HEK293 (cell line): ENCODE measurements around the gene GDI2.

ENCODE experiments used
- CTCF ChIA-PET: fragments of 350-600 bp; formaldehyde crosslinking; extraction: SDS; loops from one replicate; lab custom pipeline; 2021; ENCODE audit warnings: antibody characterized with exemption; lab: Yijun Ruan, JAX
- POLR2A ChIA-PET: fragments of 300-600 bp; formaldehyde crosslinking; extraction: SDS; loops from one replicate; lab custom pipeline; 2020; ENCODE audit warnings: antibody characterized with exemption, inconsistent platforms; lab: Yijun Ruan, JAX
- H3K27ac ChIP-seq: fragments of 200-500 bp; sonication (Bioruptor generic); 2 replicates; pipeline ENCODE4 v1.5.1; 2014; ENCODE audit warnings: low read depth, low read length, control low read depth, inconsistent platforms; ENCODE audit errors: extremely low read depth
- H3K36me3 ChIP-seq, 2 experiments: fragments of 200-500 bp in 1 of 2; sonication (Bioruptor generic) in 1 of 2; 1 replicate in 1 of 2; 2 replicates in 1 of 2; pipeline ENCODE4 v1.5.1; 2014 to 2017; ENCODE audit warnings: inconsistent platforms in 2 of 2, low read length in 2 of 2; ENCODE audit not compliant: control insufficient read depth in 2 of 2, insufficient read depth in 1 of 2
- H3K4me1 ChIP-seq: fragments of 200-500 bp; sonication (Bioruptor generic); 2 replicates; pipeline ENCODE4 v1.5.1; 2014; ENCODE audit warnings: mild to moderate bottlenecking, low read length, inconsistent platforms; ENCODE audit not compliant: control insufficient read depth, insufficient read depth
- H3K4me3 ChIP-seq: 2 replicates; pipeline ENCODE4 v1.5.1; 2011; ENCODE audit warnings: low read depth, mild to moderate bottlenecking, control low read depth, low read length, moderate library complexity
- H3K9me3 ChIP-seq: fragments of 200-500 bp; sonication (Bioruptor generic); 2 replicates; pipeline ENCODE4 v1.5.1; 2014; ENCODE audit warnings: low read depth, low read length, inconsistent platforms; ENCODE audit not compliant: control insufficient read depth, insufficient read depth
- BCL11A ChIP-seq: fragments of 450-650 bp; formaldehyde crosslinking; IDR thresholded peaks from 2 replicates; pipeline ENCODE4 v1.5.1; 2016; ENCODE audit warnings: low read depth, missing biosample characterization, missing genetic modification characterization
- EGR2 ChIP-seq: fragments of 450-650 bp; formaldehyde crosslinking; IDR thresholded peaks from 2 replicates; pipeline ENCODE4 v1.5.1; 2016; ENCODE audit warnings: low read depth, missing biosample characterization, missing genetic modification characterization
- HOXC10 ChIP-seq: sonication (generic); formaldehyde crosslinking; IDR thresholded peaks from 2 replicates; pipeline ENCODE4 v1.8.1; 2023; ENCODE audit warnings: mild to moderate bottlenecking, missing genetic modification reagents
- OSR2 ChIP-seq: fragments of 450-650 bp; formaldehyde crosslinking; IDR thresholded peaks from 2 replicates; pipeline ENCODE4 v1.5.1; 2016; ENCODE audit warnings: missing biosample characterization, missing genetic modification characterization
- OVOL3 ChIP-seq: fragments of 450-650 bp; formaldehyde crosslinking; IDR thresholded peaks from 2 replicates; pipeline ENCODE4 v1.5.1; 2016; ENCODE audit warnings: missing biosample characterization, missing genetic modification characterization
- PATZ1 ChIP-seq: fragments of 450-650 bp; formaldehyde crosslinking; IDR thresholded peaks from 2 replicates; pipeline ENCODE4 v1.5.1; 2016; ENCODE audit warnings: missing biosample characterization, missing genetic modification characterization
- RBAK ChIP-seq: fragments of 450-650 bp; formaldehyde crosslinking; IDR thresholded peaks from 2 replicates; pipeline ENCODE4 v1.5.1; 2016; ENCODE audit warnings: missing biosample characterization, missing genetic modification characterization
- YY2 ChIP-seq: fragments of 450-650 bp; formaldehyde crosslinking; IDR thresholded peaks from 2 replicates; pipeline ENCODE4 v1.5.1; 2016; ENCODE audit warnings: missing biosample characterization, missing genetic modification characterization
- ZBTB20 ChIP-seq: fragments of 450-650 bp; formaldehyde crosslinking; IDR thresholded peaks from 2 replicates; pipeline ENCODE4 v1.5.1; 2016; ENCODE audit warnings: missing biosample characterization, missing genetic modification characterization
- ZFHX2 ChIP-seq: fragments of 450-650 bp; formaldehyde crosslinking; conservative IDR thresholded peaks from 2 replicates; pipeline ENCODE4 v1.5.1; 2016; ENCODE audit warnings: missing biosample characterization, missing genetic modification characterization
- ZFP3 ChIP-seq: fragments of 450-650 bp; formaldehyde crosslinking; IDR thresholded peaks from 2 replicates; pipeline ENCODE4 v1.5.1; 2016; ENCODE audit warnings: low read depth, missing biosample characterization, missing genetic modification characterization
- ZNF175 ChIP-seq: fragments of 450-650 bp; formaldehyde crosslinking; IDR thresholded peaks from 2 replicates; pipeline ENCODE4 v1.5.1; 2016; ENCODE audit warnings: missing biosample characterization, missing genetic modification characterization
- ZNF2 ChIP-seq: fragments of 450-650 bp; formaldehyde crosslinking; IDR thresholded peaks from 2 replicates; pipeline ENCODE4 v1.5.1; 2016; ENCODE audit warnings: missing biosample characterization, missing genetic modification characterization
- ZNF214 ChIP-seq: fragments of 450-650 bp; formaldehyde crosslinking; IDR thresholded peaks from 2 replicates; pipeline ENCODE4 v1.5.1; 2017; ENCODE audit warnings: missing biosample characterization, mild to moderate bottlenecking, missing genetic modification characterization, borderline replicate concordance
- ZNF223 ChIP-seq: fragments of 450-650 bp; formaldehyde crosslinking; IDR thresholded peaks from 2 replicates; pipeline ENCODE4 v1.5.1; 2016; ENCODE audit warnings: missing biosample characterization, missing genetic modification characterization
- ZNF280C ChIP-seq: fragments of 450-650 bp; formaldehyde crosslinking; IDR thresholded peaks from 2 replicates; pipeline ENCODE4 v1.5.1; 2016; ENCODE audit warnings: missing biosample characterization, missing genetic modification characterization
- ZNF324 ChIP-seq: fragments of 450-650 bp; formaldehyde crosslinking; IDR thresholded peaks from 2 replicates; pipeline ENCODE4 v1.5.1; 2016; ENCODE audit warnings: missing biosample characterization, missing genetic modification characterization
- ZNF449 ChIP-seq: fragments of 450-650 bp; formaldehyde crosslinking; IDR thresholded peaks from 2 replicates; pipeline ENCODE4 v1.5.1; 2017; ENCODE audit warnings: missing biosample characterization, mild to moderate bottlenecking, missing genetic modification characterization, moderate library complexity
- ZNF48 ChIP-seq: fragments of 450-650 bp; formaldehyde crosslinking; IDR thresholded peaks from 2 replicates; pipeline ENCODE4 v1.5.1; 2016; ENCODE audit warnings: missing biosample characterization, missing genetic modification characterization
- ZNF501 ChIP-seq: fragments of 450-650 bp; formaldehyde crosslinking; IDR thresholded peaks from 2 replicates; pipeline ENCODE4 v1.5.1; 2016; ENCODE audit warnings: missing biosample characterization, missing genetic modification characterization
- ZNF585B ChIP-seq: fragments of 450-650 bp; formaldehyde crosslinking; IDR thresholded peaks from 2 replicates; pipeline ENCODE4 v1.5.1; 2016; ENCODE audit warnings: missing biosample characterization, missing genetic modification characterization
- ZNF600 ChIP-seq: fragments of 450-650 bp; formaldehyde crosslinking; IDR thresholded peaks from 2 replicates; pipeline ENCODE4 v1.5.1; 2016; ENCODE audit warnings: missing biosample characterization, missing genetic modification characterization
- ZNF623 ChIP-seq: fragments of 450-650 bp; formaldehyde crosslinking; IDR thresholded peaks from 2 replicates; pipeline ENCODE4 v1.5.1; 2016; ENCODE audit warnings: missing biosample characterization, missing genetic modification characterization
- ZNF654 ChIP-seq: fragments of 450-650 bp; formaldehyde crosslinking; IDR thresholded peaks from 2 replicates; pipeline ENCODE4 v1.5.1; 2016; ENCODE audit warnings: low read depth, missing biosample characterization, missing genetic modification characterization
- ZNF664 ChIP-seq: fragments of 450-650 bp; formaldehyde crosslinking; IDR thresholded peaks from 2 replicates; pipeline ENCODE4 v1.5.1; 2016; ENCODE audit warnings: missing biosample characterization, missing genetic modification characterization
- ZNF747 ChIP-seq: fragments of 450-650 bp; formaldehyde crosslinking; IDR thresholded peaks from 2 replicates; pipeline ENCODE4 v1.5.1; 2016; ENCODE audit warnings: missing biosample characterization, missing genetic modification characterization

Gene GDI2

GRCh38 chr10:5830629-5831445 is 17.6 kb upstream of the GDI2 start (continued):
- TF ChIP-seq ZNF324 (tag by site-specific recombination) (no peak), OSR2 (no peak), BCL11A (tag by site-specific recombination) (no peak), ZFP3 (tag by site-specific recombination) (no peak), ZNF501 (tag by site-specific recombination) (no peak), ZBTB20 (tag by site-specific recombination) (no peak), HOXC10 (CRISPR knock-in tag) (no peak), ZNF280C (tag by site-specific recombination) (no peak)

GRCh38 chr10:5829267-5829666 is 16.0 kb upstream of the GDI2 start:
- Histone ChIP-seq H3K27ac (no peak overlapping the region), H3K36me3 (no peaks in the 10 kb centered on the region), H3K4me3 (no peak overlapping the region), H3K4me1 (no peaks in the 10 kb centered on the region), H3K9me3 (no peaks in the 10 kb centered on the region)
- CTCF ChIA-PET: no interaction called here
- no peak for TF ChIP-seq ZNF654
- no peak for TF ChIP-seq EGR2 (tag by site-specific recombination)
- TF ChIP-seq RBAK (tag by site-specific recombination): no peak
- no peak for TF ChIP-seq ZNF48 (tag by site-specific recombination)
- no peak for TF ChIP-seq ZNF2 (tag by site-specific recombination)
- TF ChIP-seq HOXC10 (CRISPR knock-in tag): no peak
- TF ChIP-seq ZNF600 (tag by site-specific recombination): no peak
- TF ChIP-seq ZNF585B: no peak
- no peak for TF ChIP-seq ZBTB20 (tag by site-specific recombination)
- no peak for TF ChIP-seq ZNF449 (tag by site-specific recombination)
- no peak for TF ChIP-seq OVOL3
- TF ChIP-seq YY2 (tag by site-specific recombination): no peak
- no peak for TF ChIP-seq ZFHX2 (tag by site-specific recombination)
- TF ChIP-seq ZNF223: no peak
- no peak for TF ChIP-seq ZNF664 (tag by site-specific recombination)
- TF ChIP-seq ZNF623: no peak
- TF ChIP-seq ZNF747 (tag by site-specific recombination): no peak
- no peak for TF ChIP-seq ZNF175 (tag by site-specific recombination)
- no peak for TF ChIP-seq PATZ1 (tag by site-specific recombination)
- no peak for TF ChIP-seq ZNF214
- POLR2A ChIA-PET: no interaction called here
